GM19397 (cell line): ENCODE results near the gene ITPR2.
"Not testable (repeated sequence)": the region's sequence is repeated elsewhere in the genome, so short reads cannot be mapped to it uniquely, and the experiment has no call there.

ENCODE experiments used
- ATAC-seq: cut with Tn5 transposase; IDR thresholded peaks from one replicate; pipeline ENCODE4 v1.9.1; 2021; ENCODE audit warnings: mild to moderate bottlenecking, moderate library complexity; ENCODE audit not compliant: unreplicated experiment

Gene ITPR2

DNA sequence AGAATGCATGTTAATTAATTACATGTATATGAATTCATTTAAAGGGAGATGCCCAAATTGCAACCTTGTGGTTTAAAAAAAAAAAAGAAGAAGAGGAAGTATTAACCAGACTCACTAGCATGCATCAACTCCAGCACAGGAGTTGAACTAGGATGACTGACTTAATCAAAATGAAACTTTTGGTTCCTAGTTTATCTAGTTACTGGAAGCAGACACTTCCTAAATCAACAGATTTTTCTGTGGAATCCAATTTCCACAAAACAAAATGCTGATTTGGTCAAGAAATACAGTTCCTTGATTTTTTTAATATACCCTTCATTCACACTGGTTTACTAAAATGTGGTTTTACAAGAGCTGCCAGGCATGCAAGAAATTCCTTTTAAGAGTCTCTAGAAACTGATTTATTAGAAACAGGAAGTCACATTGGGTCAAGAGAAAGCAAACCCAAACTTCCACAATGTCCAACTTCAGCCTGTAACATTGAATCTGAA is 41.6 kb downstream of the ITPR2 start:
- no peak for ATAC-seq

DNA sequence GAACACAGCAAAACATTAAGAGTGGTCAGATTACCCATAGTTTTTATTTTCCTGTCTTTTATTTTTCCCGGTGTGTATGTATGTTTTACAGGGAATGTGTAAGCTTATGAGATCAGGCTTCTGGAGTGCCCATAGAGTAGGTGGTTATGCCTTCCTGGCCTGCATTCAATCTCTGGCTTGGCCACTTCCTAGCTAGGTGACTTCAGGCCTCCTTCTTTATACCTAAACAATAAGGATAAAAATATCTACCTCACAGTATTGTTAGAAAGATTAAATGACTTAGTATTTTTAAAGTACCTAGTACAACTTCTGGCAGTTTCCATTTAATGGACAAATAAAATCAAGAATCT is 42.4 kb downstream of the ITPR2 start:
- no peak for ATAC-seq

DNA sequence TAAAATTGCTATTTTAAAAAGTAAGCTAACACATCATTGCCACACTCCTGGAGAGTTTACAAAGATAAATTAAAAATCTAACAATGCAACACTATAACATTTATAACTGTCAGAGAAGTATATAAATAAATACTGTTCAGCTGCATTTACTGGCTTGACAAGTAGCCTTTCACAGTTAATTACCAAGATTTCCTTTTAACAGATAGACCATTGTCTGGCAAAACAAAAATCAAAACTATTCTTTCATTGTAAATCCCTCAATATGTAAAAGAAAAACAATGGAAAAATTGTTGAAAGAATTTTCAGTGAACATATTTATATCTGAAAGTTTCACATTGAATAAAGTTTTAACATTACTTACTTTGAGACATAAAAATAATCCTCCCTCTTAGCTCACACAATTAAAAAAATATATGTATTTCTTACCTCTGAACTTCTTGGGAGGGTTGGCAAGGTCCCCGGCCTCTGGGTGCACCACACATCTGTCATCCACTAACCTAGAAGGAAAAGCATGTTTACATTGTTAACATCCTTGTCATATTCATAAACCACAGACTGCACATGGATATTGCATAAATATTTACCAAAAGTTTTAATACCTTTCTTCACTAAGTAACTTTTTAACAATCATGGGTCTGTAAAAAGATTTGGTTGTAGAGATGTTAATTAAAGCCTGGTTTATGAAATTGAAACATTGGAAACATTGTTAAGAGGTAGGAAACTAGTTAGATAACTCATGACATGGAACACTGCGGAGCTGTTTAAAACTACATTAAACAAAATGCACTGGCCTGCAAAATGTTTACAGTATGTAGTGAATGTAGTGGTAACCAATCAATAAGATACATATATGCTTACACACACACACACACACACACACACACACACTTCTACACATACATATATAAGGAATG is 43.0 kb downstream of the ITPR2 start:
- no peak for ATAC-seq

DNA sequence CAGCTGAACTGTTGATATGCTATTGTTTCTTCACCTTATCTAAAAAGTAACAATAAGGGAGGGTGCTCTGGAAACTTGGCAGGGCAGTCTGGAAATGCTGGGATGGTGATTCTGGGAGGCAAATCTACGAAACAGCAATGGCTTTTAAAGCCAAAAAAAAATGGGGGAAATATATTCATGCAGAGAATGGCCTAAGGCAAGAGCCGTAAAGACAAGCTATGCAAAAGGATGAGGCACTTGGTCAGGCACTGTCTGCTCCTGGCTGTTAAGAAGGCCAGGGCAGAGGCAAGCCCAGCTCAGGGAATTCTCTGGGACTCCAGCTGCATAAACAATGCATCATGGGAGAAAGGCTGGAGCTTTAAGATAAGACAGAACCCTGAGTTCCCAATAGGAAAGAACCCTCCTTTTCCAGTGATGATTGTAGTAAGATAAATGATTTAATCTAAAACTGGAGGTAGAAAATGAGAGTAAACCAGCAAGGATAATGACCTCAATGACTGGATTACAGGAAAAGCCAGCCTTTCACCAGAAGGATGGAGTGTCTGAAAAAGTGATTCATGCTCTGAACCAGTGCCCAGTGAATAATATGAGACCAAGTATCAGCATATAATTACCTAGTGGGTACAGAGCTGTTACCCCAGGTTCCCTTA is 46.0 kb downstream of the ITPR2 start:
- no peak for ATAC-seq

DNA sequence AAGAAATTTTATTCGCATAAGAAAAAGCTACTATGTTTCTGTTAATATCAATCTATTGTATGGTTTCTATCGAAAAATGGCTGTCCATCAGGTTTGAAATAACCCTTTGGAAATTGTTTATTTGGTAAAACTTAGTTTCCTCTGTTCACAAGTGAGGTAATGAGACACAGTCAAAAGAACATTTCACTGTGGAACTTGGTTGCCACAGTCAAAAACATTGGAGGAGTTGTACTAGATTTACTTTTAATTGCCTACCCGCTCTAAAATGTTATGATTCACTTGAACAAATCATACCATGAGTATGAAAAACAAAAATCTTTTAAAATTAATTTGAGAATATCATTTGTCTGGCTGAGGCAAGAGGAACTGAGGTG is 46.5 kb downstream of the ITPR2 start:
- no peak for ATAC-seq

DNA sequence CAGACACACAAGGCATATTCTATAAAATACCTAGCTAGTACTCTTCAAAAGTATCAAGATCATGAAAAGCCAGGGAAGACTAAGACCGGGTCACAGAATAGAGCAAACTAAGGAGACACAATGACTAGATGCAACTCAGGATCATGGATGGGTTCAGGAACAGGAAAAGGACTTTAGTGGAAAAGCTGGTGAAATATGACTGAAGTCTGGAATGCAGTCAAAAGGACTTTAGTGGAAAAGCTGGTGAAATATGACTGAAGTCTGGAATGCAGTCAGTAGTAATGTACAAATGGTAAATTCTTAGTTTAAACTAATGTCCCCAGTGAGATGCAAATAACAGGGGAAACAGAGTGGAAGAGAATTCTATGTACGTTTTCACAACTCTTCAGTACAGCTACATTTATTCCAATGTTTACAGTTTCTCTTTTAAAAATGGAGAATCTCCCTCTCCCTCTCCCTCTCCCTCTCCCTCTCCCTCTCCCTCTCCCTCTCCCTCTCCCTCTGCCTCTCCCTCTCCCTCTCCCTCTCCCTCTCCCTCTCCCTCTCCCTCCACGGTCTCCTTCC is 49.1 kb downstream of the ITPR2 start:
- not testable (repeated sequence) for ATAC-seq

DNA sequence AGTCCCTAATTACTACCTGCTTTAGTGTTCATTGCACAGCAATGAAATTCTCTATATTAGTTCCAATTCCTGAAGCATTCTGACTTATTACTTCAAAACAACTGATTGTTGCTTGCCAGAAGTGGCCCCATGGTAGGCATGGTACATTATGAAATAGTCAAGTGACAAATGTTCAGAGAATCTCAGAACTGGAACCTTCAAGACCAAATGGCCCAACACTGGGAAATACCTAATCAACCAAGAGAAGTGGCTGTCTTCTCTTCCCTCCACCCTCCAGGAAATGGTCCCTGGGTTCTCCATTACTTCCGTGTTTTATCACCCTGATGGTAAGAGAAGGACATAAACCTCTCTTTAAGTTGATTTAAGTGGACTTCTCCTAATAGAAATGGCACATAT is 49.9 kb downstream of the ITPR2 start:
- ATAC-seq = no peak

DNA sequence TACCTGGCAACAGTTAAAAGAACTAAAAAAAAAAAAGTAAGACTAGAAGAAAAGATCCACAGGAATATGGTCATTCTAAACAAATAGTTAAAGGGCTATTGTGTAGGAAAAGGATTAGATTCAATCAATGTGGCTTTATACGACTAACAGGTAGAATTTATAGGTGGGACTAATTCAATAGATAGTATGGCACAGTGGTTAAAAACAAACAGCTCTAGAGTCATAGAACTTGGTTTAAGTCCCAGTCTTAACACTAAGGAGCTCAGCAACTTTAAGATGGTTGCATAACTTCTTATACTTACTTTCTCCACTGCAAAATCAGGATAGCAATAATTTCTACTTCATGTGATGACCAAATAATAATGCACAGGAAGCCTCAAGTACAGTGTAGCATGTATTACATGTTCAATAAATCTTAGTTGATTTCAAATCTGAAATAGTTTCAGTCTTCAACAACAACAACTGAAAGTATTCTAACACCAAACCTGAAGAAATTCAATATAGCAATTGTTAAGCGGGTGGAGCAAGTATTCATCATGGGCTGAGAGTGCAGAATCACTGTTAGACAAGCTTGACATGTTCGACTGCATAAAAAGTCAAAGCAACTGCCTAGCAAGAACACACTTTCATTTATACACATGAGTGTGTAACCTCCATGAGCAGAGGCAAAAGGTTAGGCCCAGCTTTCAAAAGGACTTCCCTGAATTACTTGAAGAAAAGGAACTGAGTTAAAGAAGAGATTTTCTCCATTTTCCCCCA is 50.4 kb downstream of the ITPR2 start:
- ATAC-seq = no peak

DNA sequence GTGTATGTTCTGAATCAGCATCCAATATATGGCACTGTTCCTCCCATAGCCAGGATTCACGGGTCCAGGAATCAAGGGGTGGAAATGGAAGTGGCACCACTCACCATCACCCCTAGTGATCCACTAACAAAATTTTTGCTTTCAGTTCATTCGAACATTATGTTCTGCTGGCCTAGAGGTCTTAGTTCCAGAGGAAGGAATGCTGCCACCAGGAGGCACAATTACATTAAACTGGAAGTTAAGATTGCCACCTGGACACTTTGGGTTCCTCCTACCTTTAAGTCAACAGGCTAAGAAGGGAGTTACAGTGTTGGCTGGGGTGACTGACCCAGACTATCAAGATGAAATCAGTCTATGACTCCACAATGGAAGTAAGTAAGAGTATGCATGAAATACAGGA is 52.3 kb downstream of the ITPR2 start:
- not testable (repeated sequence) for ATAC-seq

DNA sequence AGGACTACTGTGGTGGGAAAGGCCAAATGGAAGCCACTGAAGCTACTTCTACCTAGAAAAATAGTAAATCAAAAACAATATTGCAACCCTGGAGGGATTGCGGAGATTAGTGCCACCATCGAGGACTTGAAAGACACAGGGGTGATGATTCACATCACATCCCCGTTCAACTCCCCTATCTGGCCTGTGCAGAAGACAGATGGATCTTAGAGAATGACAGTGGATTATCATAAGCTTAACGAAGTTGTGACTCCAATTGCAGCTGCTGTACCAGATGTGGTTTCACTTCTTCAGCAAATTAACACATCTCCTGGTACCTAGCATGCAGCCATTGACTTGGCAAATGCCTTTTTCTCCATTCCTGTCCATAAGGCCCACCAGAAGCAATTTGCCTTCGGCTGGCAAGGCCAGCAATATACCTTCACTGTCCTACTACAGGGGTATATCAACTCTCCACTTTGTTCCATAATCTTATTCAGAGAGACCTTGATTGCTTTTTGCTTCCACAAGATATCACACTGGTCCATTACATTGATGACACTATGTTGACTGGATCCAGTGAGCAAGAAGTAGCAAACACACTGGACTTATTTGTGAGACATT is 54.7 kb downstream of the ITPR2 start:
- not testable (repeated sequence) for ATAC-seq

DNA sequence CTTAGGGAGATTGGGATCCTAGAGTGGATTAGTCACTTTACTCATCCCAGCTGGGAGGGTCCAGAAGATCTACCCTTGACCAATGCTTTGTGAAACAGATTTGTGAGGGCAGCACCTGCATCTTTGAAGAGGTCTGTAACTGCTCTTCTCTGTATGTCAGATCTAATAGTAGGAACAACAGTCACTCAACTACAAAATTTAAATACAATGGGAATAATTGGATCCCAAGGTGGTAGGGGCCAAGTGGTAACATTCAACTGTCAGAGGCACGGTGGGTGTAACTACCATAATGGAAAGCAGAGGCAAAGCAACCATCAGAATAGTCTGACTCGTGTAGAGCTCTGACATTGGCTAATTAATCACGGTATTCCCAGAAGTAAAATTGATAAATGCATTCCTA is 55.8 kb downstream of the ITPR2 start:
- no peak for ATAC-seq

DNA sequence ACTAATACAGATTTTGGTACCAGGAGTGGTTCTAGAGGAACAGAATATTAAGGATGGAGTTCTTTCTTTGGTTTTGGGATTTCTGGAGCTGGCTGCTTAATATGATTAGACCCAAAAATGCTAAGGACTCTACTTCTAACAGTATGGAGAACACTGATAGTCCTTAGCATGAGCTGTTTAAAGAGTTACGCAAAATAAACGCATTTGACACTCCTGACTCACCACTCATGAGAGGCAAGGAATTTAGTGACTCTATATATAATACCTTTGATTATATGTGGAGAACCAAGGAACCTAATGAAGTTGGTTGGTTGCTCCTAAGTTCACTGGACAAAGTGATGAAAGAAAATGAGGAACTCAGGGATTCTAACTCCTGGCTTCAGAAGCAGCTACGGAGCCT is 57.0 kb downstream of the ITPR2 start:
- not testable (repeated sequence) for ATAC-seq

DNA sequence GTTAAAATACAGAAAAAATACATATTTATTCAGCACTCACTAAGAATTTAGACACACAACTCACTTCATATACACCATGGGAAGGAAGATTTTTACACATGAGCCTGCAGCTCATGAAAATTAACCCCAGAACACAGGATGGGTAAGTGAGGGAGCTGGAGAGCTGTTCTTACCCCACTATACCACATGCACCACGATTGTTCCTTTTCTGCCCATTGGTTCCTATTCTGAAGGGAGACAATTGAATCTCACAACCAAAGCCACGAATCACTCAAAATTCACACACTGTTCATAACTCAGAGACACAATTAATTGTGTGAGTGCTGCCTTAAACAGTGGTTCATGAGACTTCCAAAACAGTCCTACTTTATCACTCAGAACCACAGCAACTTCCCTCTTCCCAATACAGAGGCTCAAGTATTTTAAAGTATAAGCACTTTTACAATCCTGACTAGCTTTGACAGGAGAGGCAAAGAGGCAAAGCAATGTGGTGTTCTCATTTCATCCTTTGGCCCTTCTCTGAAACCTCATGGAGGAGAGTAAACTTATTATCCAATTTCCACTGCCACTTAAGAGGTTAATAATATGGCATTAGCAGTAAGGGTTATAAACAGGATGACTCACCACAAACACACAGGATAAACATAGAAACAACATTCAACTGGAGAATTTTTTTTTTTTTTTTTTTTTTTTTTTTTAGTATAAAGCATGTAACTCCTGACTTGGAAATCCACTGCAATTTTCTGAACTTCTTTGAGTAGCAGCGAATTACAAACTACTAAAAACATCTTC is 59.5 kb downstream of the ITPR2 start:
- ATAC-seq = no peak

DNA sequence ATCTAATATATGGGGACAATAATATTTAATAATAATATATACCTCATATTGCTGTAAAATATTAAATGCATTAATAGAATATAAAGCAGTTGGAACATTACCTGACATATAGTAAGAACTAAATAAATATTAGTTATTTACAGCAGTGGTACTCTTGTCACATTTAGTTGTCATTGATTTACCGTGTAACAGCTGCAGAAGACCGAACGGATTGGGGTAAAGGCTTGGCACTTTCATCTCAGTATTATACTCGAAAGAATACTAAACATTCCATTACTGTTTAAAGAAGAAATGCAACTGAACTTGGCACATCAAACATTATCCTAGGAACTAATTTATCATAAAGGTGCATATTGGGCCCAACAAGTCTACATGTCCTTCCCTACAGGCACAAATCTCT is 61.1 kb downstream of the ITPR2 start:
- ATAC-seq = no peak

DNA sequence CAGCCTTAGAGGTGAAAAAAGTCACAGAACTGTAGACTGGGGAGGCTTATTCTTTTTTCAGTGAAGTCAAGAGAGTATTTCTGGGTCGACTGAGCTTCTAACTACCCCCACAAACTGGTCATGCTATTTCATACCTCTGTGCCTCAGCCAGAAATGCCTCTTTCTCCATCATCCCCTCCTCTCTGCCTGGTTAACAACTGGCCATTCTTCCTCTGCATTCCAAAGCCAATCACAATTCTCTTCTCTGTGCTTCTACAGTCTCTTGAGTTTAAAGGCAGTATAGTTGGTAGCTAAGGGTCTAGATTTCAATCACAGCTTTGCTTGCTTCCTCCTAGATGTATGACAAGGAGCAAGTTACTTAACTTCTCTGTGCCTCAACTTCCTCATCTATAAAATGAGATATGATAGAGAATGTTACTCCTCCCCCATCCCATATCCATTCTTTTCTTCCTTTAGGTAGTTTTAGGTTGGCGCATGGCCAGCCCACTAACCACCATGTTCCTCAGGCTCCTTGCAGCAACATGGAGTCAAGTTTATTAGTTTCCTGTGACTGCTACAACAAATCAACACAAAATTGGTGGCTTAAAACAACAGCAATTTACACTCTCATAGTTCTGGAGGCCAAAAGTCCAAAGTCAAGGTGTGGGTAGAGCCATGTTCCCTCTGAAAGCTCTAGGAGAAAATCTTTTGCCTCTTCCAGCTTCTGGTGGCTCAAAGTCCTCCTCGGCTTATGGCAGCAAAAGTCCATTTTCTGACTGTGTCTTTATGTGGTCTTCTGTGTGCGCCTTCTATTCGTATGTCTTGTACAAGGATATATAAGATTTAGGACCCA is 62.5 kb downstream of the ITPR2 start:
- no peak for ATAC-seq

DNA sequence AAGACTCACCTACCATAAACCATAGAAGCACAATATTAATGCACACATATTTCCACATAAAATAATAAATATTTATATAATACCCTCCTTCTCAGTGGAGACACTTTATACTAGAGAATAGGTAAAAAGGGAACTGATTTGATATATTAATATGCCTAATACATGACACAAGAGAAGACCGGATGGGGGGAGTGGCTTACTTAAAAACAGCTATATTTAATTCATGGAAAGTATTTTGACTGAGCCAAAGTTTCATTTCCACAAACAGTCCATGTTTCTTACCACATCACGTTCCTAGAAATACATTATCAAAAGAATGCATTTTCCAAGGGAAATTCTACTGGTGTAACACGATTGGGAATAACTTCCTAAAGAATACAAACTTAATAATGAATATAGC is 63.4 kb downstream of the ITPR2 start:
- ATAC-seq = no peak

DNA sequence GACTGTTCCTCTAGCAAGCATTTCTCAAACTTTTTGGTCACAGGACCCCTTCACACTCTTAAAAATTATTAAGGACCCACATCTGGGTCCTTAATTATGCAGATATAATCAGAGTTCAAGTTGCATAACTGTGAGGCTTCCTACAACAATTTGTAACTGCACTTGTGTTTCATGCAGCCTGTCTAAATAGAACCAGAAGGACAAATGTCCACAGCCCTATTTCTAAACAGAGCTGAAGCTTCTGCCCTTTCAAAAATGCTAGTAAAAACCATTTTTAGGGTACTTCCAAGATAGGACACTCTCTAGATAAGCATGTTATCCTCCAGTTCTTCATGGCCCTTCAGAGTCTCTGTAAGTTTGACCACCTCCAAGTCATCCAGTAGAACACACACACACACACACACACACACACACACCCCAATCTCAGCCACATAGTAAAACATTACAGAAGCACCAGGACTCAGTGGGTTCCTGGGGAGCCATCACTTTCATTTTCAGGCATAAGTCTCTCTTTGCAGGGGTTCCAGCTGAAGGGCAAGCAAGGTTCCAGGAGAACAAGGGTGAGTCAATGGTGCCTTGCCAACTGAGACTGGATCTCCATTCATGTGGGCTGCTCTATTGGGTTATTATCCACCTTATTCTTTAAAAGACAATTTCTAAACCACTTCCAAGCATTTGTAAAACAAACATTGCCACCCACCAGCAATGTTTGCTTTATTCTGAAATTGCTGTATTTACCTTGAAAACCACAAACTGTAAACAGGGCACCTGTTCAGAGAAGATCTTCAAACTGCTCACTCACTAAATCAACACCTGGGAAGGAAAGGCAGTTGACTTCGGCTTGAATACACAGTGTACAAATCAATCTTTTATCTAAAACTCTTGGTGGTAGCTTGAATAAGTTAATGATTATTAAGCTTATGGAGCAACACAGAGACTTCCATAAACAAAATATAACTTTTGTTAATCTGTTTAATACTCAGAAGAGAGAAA is 64.1 kb downstream of the ITPR2 start:
- ATAC-seq = peak; percentile 59

DNA sequence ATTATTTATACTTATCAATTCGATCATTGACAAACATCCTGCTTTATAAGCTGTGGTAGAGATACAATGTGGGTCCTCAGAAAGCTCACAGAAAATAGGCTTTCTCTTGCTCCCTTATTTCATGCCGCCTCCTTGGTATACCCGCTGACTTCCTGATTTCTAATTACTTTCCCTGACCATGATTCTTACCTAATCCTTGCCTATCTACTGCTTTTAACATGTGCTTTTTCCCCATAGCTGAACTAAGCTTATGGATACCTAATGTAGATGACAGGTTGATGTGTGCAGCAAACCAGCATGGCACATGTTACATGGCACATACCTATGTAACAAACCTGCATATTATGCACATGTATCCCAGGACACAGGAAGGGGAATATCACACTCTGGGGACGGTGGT is 65.1 kb downstream of the ITPR2 start:
- ATAC-seq = no peak
